Ishikawa (cell line): ENCODE results near the gene GLCCI1.
A peak's percentile ranks its signal among the peaks of the same experiment; 100 is the strongest.

Experiments used
- CEBPB ChIP-seq: IDR thresholded peaks from 2 replicates; pipeline ENCODE4 v1.6.1; 2012
- CREB1 ChIP-seq: IDR thresholded peaks from 2 replicates; pipeline ENCODE4 v1.6.1; 2012; ENCODE audit warnings: low read depth
- EGR1 ChIP-seq: IDR thresholded peaks from 2 replicates; pipeline ENCODE4 v1.6.1; 2012
- EP300 ChIP-seq: IDR thresholded peaks from 2 replicates; pipeline ENCODE4 v1.6.1; 2012; ENCODE audit warnings: borderline replicate concordance
- FOXM1 ChIP-seq: IDR thresholded peaks from 2 replicates; pipeline ENCODE4 v1.6.1; 2012; ENCODE audit warnings: low read depth, borderline replicate concordance
- MAX ChIP-seq: IDR thresholded peaks from 2 replicates; pipeline ENCODE4 v1.6.1; 2012
- NFIC ChIP-seq: IDR thresholded peaks from 2 replicates; pipeline ENCODE4 v1.6.1; 2012
- RAD21 ChIP-seq: IDR thresholded peaks from 2 replicates; pipeline ENCODE4 v1.6.1; 2012; ENCODE audit warnings: low read depth
- TAF1 ChIP-seq: IDR thresholded peaks from 2 replicates; pipeline ENCODE4 v1.6.1; 2012; ENCODE audit warnings: low read depth, mild to moderate bottlenecking
- TCF12 ChIP-seq: IDR thresholded peaks from 2 replicates; pipeline ENCODE4 v1.6.1; 2012; ENCODE audit warnings: low read depth
- TEAD4 ChIP-seq: IDR thresholded peaks from 2 replicates; pipeline ENCODE4 v1.6.1; 2012
- USF1 ChIP-seq: IDR thresholded peaks from 2 replicates; pipeline ENCODE4 v1.6.1; 2012
- YY1 ChIP-seq: IDR thresholded peaks from 2 replicates; pipeline ENCODE4 v1.6.1; 2012; ENCODE audit warnings: low read depth
- ZBTB7A ChIP-seq: IDR thresholded peaks from 2 replicates; pipeline ENCODE4 v1.6.1; 2012; ENCODE audit warnings: low read depth
- TF ChIP-seq, protein P1 (sequence below): IDR thresholded peaks from 2 replicates; pipeline ENCODE4 v1.6.1; 2012; ENCODE audit warnings: low read depth, mild to moderate bottlenecking

The GLCCI1 gene

DNA sequence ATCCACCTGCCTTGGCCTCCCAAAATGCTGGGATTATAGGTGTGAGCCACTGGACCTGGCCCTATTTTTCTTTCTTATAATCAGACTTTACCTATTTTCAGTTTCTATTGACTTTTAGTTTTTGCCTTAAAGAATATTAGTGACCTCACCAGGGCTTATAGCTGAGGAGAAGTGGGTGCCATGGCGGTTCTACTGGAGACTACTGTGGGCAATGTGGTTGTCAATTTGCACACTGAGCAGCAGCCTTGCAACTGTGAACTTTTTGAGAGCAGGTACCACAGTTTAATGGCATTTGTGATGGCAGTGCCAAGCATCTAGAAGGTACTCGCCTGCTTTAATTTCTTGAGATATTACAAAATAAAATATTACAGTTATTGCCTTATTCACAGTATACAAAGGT lies 11.5 kb downstream of the GLCCI1 start:
- no peak for TF ChIP-seq EP300
- no peak for TF ChIP-seq EGR1
- TF ChIP-seq CREB1, result no peak
- no peak for TF ChIP-seq FOXM1
- no peak for TF ChIP-seq ZBTB7A
- TF ChIP-seq YY1, result no peak
- TF ChIP-seq CEBPB, result no peak
- no peak for TF ChIP-seq TCF12
- TF ChIP-seq MAX, result no peak
- TF ChIP-seq, protein P1, sequence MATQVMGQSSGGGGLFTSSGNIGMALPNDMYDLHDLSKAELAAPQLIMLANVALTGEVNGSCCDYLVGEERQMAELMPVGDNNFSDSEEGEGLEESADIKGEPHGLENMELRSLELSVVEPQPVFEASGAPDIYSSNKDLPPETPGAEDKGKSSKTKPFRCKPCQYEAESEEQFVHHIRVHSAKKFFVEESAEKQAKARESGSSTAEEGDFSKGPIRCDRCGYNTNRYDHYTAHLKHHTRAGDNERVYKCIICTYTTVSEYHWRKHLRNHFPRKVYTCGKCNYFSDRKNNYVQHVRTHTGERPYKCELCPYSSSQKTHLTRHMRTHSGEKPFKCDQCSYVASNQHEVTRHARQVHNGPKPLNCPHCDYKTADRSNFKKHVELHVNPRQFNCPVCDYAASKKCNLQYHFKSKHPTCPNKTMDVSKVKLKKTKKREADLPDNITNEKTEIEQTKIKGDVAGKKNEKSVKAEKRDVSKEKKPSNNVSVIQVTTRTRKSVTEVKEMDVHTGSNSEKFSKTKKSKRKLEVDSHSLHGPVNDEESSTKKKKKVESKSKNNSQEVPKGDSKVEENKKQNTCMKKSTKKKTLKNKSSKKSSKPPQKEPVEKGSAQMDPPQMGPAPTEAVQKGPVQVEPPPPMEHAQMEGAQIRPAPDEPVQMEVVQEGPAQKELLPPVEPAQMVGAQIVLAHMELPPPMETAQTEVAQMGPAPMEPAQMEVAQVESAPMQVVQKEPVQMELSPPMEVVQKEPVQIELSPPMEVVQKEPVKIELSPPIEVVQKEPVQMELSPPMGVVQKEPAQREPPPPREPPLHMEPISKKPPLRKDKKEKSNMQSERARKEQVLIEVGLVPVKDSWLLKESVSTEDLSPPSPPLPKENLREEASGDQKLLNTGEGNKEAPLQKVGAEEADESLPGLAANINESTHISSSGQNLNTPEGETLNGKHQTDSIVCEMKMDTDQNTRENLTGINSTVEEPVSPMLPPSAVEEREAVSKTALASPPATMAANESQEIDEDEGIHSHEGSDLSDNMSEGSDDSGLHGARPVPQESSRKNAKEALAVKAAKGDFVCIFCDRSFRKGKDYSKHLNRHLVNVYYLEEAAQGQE, result no peak
- no peak for TF ChIP-seq TAF1
- no peak for TF ChIP-seq RAD21
- no peak for TF ChIP-seq USF1
- TF ChIP-seq TEAD4, result no peak

GRCh38 chr7:7982904-7983303 lies 14.3 kb downstream of the GLCCI1 start:
- no peak for TF ChIP-seq EGR1
- no peak for TF ChIP-seq FOXM1

DNA sequence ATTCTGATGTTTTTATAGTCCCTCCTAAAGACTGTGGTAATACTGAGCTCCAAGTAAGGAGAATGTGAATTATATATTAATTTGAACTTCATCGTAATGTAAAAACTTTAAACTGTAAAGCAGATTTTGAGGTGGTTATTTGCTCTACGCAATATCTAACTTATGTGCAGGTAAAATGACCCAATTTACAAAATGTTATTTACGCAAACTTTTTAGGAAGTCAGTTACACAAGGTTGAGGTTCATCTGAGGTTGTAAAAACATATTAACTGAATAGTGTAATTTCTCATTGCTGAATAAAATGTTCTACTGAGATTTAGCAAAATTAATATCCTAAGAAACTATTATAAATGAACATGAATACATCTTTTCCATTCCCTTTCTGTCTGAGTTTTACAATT lies 15.8 kb downstream of the GLCCI1 start:
- TF ChIP-seq RAD21 (no peak), MAX (no peak), TCF12 (no peak), TEAD4 (no peak), ZBTB7A (no peak), CREB1 (no peak), USF1 (no peak), TAF1 (no peak)
- TF ChIP-seq, protein P1, result no peak

DNA sequence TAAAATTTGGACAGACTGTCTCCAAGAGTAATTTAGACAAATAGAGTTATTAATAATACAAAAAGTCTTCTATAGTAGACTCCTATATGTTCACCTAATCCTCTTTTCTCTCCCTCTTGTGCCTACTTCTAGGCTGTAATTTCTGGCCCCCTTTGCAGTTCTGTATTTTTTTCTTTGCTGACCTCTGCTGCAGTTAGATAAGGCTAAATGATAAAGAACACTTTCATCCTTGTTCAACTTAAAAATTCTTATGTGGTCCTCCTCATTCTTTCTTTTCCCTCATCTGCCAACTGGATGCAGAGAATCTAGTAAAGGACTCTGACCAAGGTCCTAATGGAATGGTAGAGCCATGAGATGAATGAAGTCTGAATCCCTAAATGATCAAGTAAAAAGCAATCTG lies 20.1 kb downstream of the GLCCI1 start:
- TF ChIP-seq CREB1 (no peak), YY1 (no peak), FOXM1 (no peak)
- TF ChIP-seq, protein P1, result 0 out of 2 replicates have a peak, but pooled peaks have one; percentile 7

DNA sequence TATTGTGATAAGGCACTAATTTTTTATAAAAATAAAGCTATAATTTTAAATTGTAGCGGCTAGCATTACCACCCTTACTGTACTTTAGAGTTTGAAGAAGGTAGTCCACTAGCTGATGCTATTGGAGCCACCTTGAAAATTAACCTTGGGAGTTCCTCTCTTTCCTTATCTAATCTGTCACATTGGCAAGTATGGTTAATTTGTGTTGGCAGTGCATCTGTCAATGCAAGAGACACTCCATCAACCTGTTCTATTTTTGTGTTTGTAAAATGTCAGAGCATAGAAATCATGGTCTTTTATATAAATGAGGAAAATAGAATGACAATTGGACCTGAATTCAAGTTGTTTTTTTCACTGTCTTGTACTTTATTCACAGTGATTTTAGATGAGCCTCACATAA lies 20.5 kb downstream of the GLCCI1 start:
- no peak for TF ChIP-seq RAD21
- no peak for TF ChIP-seq EP300
- TF ChIP-seq FOXM1, result no peak
- TF ChIP-seq EGR1, result no peak
- TF ChIP-seq MAX, result no peak
- TF ChIP-seq CREB1, result no peak
- no peak for TF ChIP-seq NFIC
- no peak for TF ChIP-seq TCF12
- no peak for TF ChIP-seq TAF1
- no peak for TF ChIP-seq CEBPB
- TF ChIP-seq, protein P1, result no peak
- no peak for TF ChIP-seq TEAD4
- TF ChIP-seq YY1, result no peak
- no peak for TF ChIP-seq USF1
- no peak for TF ChIP-seq ZBTB7A
